ENCODE results near the gene PROX1.

DNA sequence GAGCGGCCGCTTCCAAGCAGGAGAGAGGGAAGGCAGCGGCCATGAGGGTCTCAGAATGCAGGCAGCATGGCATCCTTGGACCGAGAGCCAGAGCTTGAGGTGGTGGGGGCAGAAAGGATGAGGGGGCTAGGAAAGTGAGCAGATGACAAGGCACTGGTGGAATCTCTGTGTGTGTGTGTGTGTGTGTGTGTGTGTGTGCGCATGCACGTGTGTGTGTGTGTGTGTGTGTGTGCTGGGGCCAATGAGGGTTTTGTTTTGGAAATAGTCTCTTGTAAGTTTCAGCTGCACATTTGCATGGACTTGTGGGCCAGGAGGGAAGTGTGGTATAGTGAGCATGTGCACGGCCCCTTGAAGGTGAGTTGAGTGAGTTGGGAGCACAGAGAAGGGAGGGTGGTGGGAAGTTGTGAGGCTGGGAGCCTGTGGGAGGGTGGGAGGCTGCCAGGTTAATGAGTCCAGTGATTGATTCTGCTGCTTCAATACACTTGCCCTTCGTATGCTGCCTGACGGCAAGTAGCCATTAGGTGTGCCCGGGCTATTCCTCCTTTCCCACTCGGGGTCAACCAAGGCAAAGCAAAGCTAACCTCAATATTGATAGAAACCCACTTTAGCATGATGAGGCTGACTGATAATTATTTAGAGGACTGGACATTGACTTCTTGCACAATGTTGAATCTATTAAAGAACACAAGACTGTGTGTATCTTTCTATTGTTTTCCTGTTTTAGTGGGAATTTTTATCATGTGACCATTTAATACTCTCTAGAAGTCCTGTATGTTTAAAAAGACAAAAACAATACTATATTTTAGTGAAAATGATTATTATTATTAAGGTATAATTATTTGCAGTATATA is 80.3 kb downstream of the PROX1 start:
- TF ChIP-seq, protein P1, sequence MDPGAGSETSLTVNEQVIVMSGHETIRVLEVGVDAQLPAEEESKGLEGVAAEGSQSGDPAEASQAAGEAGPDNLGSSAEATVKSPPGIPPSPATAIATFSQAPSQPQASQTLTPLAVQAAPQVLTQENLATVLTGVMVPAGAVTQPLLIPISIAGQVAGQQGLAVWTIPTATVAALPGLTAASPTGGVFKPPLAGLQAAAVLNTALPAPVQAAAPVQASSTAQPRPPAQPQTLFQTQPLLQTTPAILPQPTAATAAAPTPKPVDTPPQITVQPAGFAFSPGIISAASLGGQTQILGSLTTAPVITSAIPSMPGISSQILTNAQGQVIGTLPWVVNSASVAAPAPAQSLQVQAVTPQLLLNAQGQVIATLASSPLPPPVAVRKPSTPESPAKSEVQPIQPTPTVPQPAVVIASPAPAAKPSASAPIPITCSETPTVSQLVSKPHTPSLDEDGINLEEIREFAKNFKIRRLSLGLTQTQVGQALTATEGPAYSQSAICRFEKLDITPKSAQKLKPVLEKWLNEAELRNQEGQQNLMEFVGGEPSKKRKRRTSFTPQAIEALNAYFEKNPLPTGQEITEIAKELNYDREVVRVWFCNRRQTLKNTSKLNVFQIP (CRISPR knock-in tag; IDR thresholded peaks at IDR 0.05; ENCODE audit: borderline replicate concordance, low read depth) = no peak
- TF ChIP-seq CSDC2 (CRISPR knock-in tag; IDR thresholded peaks at IDR 0.05) = no peak
